ENCODE data around the gene EVL. TPM values are rescaled to one million over a fixed set of nuclear protein-coding genes. Genes with fewer than 3 reads are reported as not detected.

Gene EVL
- total RNA-seq, 2 experiments from 2014 or later, result 206 to 298 TPM

DNA sequence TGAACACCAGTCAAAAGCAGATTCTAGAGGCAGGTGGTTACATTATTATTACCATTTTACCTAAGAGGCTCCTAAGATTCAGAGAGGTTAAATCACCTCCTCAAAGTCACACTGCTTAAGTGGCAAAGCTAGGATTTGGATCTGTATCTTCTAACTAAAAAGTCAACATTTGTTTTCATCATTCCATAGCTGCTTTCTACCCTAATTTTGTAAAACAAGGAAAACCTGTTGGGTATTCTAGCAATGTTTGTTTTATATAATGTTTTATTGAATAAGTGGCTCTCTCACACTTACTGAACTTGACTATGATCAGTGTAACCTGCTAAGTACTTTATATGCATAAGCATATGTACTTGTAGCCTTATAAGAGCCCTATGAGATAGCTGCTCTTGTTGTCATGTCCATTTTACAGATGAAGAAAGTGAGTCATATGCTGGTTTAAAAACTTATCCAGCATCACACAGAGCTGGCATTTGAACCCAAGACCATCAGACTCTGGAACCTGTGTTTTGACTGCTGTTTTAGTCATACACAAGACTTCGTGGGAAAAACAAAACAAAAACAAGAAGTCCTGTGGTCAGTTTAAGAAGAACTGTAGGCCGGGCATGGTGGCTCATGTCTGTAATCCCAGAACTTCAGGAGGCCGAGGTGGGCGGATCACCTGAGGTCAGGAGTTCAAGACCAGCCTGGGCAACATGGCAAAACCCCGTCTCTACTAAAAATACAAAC lies 31.7 kb upstream of the EVL start:
- POLR2A ChIA-PET, result interaction anchor here (0.6 to 1.0 kb wide), 3 partner anchors 10 to 31 kb away, joined by 3 to 4 read pairs (median 3); no protein-coding TSS in a partner anchor
- Histone ChIP-seq H3K4me1 (ENCODE audit: insufficient read depth, low read length, poor library complexity, severe bottlenecking) (no peaks in the 10 kb centered on the region), H3K9me2 (ENCODE audit: insufficient read depth, low read length) (no peaks in the 10 kb centered on the region), H4K20me1 (ENCODE audit: insufficient read depth, low read length) (no peaks in the 10 kb centered on the region; the same call in 1 of the 2 replicates), H3K4me2 (ENCODE audit: low read length) (no peak overlapping the region), H3K36me3 (ENCODE audit: insufficient read depth, low read length) (no peaks in the 10 kb centered on the region), H3K9me3 (ENCODE audit: low read length) (no peaks in the 10 kb centered on the region), H2AFZ (ENCODE audit: low read length) (no peak overlapping the region), H3K79me2 (ENCODE audit: insufficient read depth, low read depth, low read length) (no peaks in the 10 kb centered on the region), H3K4me3 (ENCODE audit: low read depth, low read length, poor library complexity, severe bottlenecking) (no peak overlapping the region), H3K27ac (ENCODE audit: low read depth, low read length, poor library complexity, severe bottlenecking) (no peak overlapping the region)
- no TSS peak for BruUV-seq (replicated peaks)
- no peak for DNase-seq (ENCODE audit: low spot score)
- TF ChIP-seq EZH2phosphoT487 (IDR thresholded peaks at IDR 0.05; ENCODE audit: borderline replicate concordance, low read depth, low read length) (no peak), CTCF (conservative IDR thresholded peaks at IDR 0.05; ENCODE audit: low read length) (no peak)
- intact Hi-C loops (cut with micrococcal nuclease; ENCODE audit: unreplicated experiment), result no loop called here
- CTCF ChIA-PET (ENCODE audit: unreplicated experiment), result no interaction called here

GRCh38 chr14:100034468-100034867 lies 30.8 kb upstream of the EVL start:
- intact Hi-C loops (cut with micrococcal nuclease; ENCODE audit: unreplicated experiment), result no loop called here
- Histone ChIP-seq H3K79me2 (ENCODE audit: insufficient read depth, low read depth, low read length) (no peaks in the 10 kb centered on the region), H3K9me3 (ENCODE audit: low read length) (no peaks in the 10 kb centered on the region), H4K20me1 (ENCODE audit: insufficient read depth, low read length) (no peaks in the 10 kb centered on the region; the same call in 1 of the 2 replicates), H3K27ac (ENCODE audit: low read depth, low read length, poor library complexity, severe bottlenecking) (no peak overlapping the region), H3K4me2 (ENCODE audit: low read length) (no peak overlapping the region), H3K36me3 (ENCODE audit: insufficient read depth, low read length) (no peaks in the 10 kb centered on the region), H3K4me1 (ENCODE audit: insufficient read depth, low read length, poor library complexity, severe bottlenecking) (no peaks in the 10 kb centered on the region), H3K9me2 (ENCODE audit: insufficient read depth, low read length) (no peaks in the 10 kb centered on the region), H3K4me3 (ENCODE audit: low read depth, low read length, poor library complexity, severe bottlenecking) (no peak overlapping the region), H2AFZ (ENCODE audit: low read length) (no peak overlapping the region)
- DNase-seq (ENCODE audit: low spot score), result no peak
- CTCF ChIA-PET (ENCODE audit: unreplicated experiment), result no interaction called here
- TF ChIP-seq CTCF (conservative IDR thresholded peaks at IDR 0.05; ENCODE audit: low read length) (no peak), EZH2phosphoT487 (IDR thresholded peaks at IDR 0.05; ENCODE audit: borderline replicate concordance, low read depth, low read length) (no peak)
- POLR2A ChIA-PET, result interaction anchor here (0.7 to 1.1 kb wide), 2 partner anchors 8 to 29 kb away, joined by 3 to 4 read pairs; no protein-coding TSS in a partner anchor
- no TSS peak for BruUV-seq (replicated peaks)

GRCh38 chr14:100034961-100035500 lies 30.2 kb upstream of the EVL start:
- DNase-seq (ENCODE audit: low spot score), result no peak
- H3K36me3 ChIP-seq (ENCODE audit: insufficient read depth, low read length), result no peaks in the 10 kb centered on the region

More at GRCh38 chr14:100034961-100035500, 30.2 kb upstream of the EVL start:
- Histone ChIP-seq H3K4me3 (ENCODE audit: low read depth, low read length, poor library complexity, severe bottlenecking) (no peak overlapping the region), H3K4me2 (ENCODE audit: low read length) (no peak overlapping the region), H3K27ac (ENCODE audit: low read depth, low read length, poor library complexity, severe bottlenecking) (no peak overlapping the region), H3K9me3 (ENCODE audit: low read length) (no peaks in the 10 kb centered on the region), H3K4me1 (ENCODE audit: insufficient read depth, low read length, poor library complexity, severe bottlenecking) (no peaks in the 10 kb centered on the region), H2AFZ (ENCODE audit: low read length) (no peak overlapping the region), H4K20me1 (ENCODE audit: insufficient read depth, low read length) (no peaks in the 10 kb centered on the region; the same call in 1 of the 2 replicates), H3K9me2 (ENCODE audit: insufficient read depth, low read length) (no peaks in the 10 kb centered on the region), H3K79me2 (ENCODE audit: insufficient read depth, low read depth, low read length) (no peaks in the 10 kb centered on the region)
- intact Hi-C loops (cut with micrococcal nuclease; ENCODE audit: unreplicated experiment), result no loop called here
- BruUV-seq (replicated peaks), result no TSS peak
- CTCF ChIA-PET (ENCODE audit: unreplicated experiment), result no interaction called here
- no peak for TF ChIP-seq EZH2phosphoT487 (IDR thresholded peaks at IDR 0.05; ENCODE audit: borderline replicate concordance, low read depth, low read length)
- no peak for TF ChIP-seq CTCF (conservative IDR thresholded peaks at IDR 0.05; ENCODE audit: low read length)
- POLR2A ChIA-PET, result interaction anchor here (0.7 to 1.1 kb wide), 3 partner anchors 7 to 28 kb away, joined by 3 to 4 read pairs (median 4); no protein-coding TSS in a partner anchor
